Measurements from ENCODE around the gene SYNM. TPM values are rescaled to one million over a fixed set of nuclear protein-coding genes. Genes with fewer than 3 reads are reported as not detected.

SYNM gene
- total RNA-seq, 1 experiment from 2014 or later, result 3.3 TPM

GRCh38 chr15:99172989-99173388, 68.1 kb downstream of the SYNM start (continued):
- TF ChIP-seq REST (IDR thresholded peaks at IDR 0.05; ENCODE audit: low read depth) (no peak), SIN3A (IDR thresholded peaks at IDR 0.05; ENCODE audit: low read depth) (no peak), JUND (IDR thresholded peaks at IDR 0.05) (no peak), POLR2AphosphoS5 (IDR thresholded peaks at IDR 0.05; ENCODE audit: low read depth, low read length) (no peak), YY1 (IDR thresholded peaks at IDR 0.05; ENCODE audit: extremely low read depth, insufficient replicate concordance, low read depth, low read length) (no peak), ZNF274 (IDR thresholded peaks at IDR 0.05; ENCODE audit: low read depth, low read length) (no peak), FOSL1 (IDR thresholded peaks at IDR 0.05; ENCODE audit: low read depth) (no peak)

- H3K9ac ChIP-seq (ENCODE audit: low read length), result no peak overlapping the region
- ATAC-seq, result no peak
- H3K9me2 ChIP-seq (ENCODE audit: insufficient read depth), result no peaks in the 10 kb centered on the region
- no TSS peak for BruUV-seq (replicated peaks)
- RAD21 ChIA-PET (ENCODE audit: low non-redundant PET in 1 of 2, low total read pairs in 2 of 2, uncharacterized antibody in 2 of 2, unreplicated experiment in 2 of 2), result no interaction called here
- H4K20me1 ChIP-seq (ENCODE audit: insufficient read depth), result no peaks in the 10 kb centered on the region
- intact Hi-C loops (cut with micrococcal nuclease), result no loop called here
- no peak for DNase-seq (ENCODE audit: low read depth, low spot score)
- no peak overlapping the region for H3K27ac ChIP-seq (ENCODE audit: low read depth, low read length)
- H3K79me2 ChIP-seq (ENCODE audit: insufficient read depth, low read length), result no peaks in the 10 kb centered on the region
- no peaks in the 10 kb centered on the region for H3K4me1 ChIP-seq (ENCODE audit: control insufficient read depth in 1 of 2, insufficient read depth in 2 of 2, low read length in 2 of 2)
- H3K9me3 ChIP-seq (ENCODE audit: control insufficient read depth in 1 of 2, insufficient read depth in 1 of 2, low read depth in 1 of 2, low read length in 2 of 2), result no peaks in the 10 kb centered on the region
- no peaks in the 10 kb centered on the region for H3K27me3 ChIP-seq (ENCODE audit: insufficient read depth, low read length)
- H2AFZ ChIP-seq (ENCODE audit: low read depth, low read length, poor library complexity, severe bottlenecking), result no peak overlapping the region
- H3K4me2 ChIP-seq (ENCODE audit: low read length), result no peak overlapping the region
- H3K36me3 ChIP-seq (ENCODE audit: control insufficient read depth in 1 of 2, insufficient read depth in 2 of 2, low read length in 2 of 2), result 0 out of 4 replicates have a peak, but pooled peaks cover 0 to 2% of the 10 kb centered on the region in 2 experiments
- CTCF ChIA-PET, result no interaction called here
- POLR2A ChIA-PET, result no interaction called here
- no peak overlapping the region for H3K4me3 ChIP-seq (replicated peaks in 1 of 2; ENCODE audit: low read depth in 1 of 2, low read length in 2 of 2)
- no peak for TF ChIP-seq EZH2 (IDR thresholded peaks at IDR 0.05)
- no peak for TF ChIP-seq RAD21 (IDR thresholded peaks at IDR 0.05; ENCODE audit: low read depth)
- no peak for TF ChIP-seq ATF3 (IDR thresholded peaks at IDR 0.05)
- no peak for TF ChIP-seq SP1 (IDR thresholded peaks at IDR 0.05; ENCODE audit: low read depth)
- no peak for TF ChIP-seq TCF7L2 (IDR thresholded peaks at IDR 0.05; ENCODE audit: borderline replicate concordance, extremely low read depth, insufficient read depth, insufficient read length)
- TF ChIP-seq SIN3A (IDR thresholded peaks at IDR 0.05; ENCODE audit: low read depth), result no peak
- no peak for TF ChIP-seq ELF1 (IDR thresholded peaks at IDR 0.05; ENCODE audit: borderline replicate concordance, low read depth)
- no peak for TF ChIP-seq JUND (IDR thresholded peaks at IDR 0.05)
- no peak for TF ChIP-seq CBX3 (IDR thresholded peaks at IDR 0.05; ENCODE audit: low read depth)
- TF ChIP-seq SRF (IDR thresholded peaks at IDR 0.05; ENCODE audit: low read depth), result no peak
- TF ChIP-seq MAX (IDR thresholded peaks at IDR 0.05), result no peak
- no peak for TF ChIP-seq REST (IDR thresholded peaks at IDR 0.05; ENCODE audit: low read depth)
- TF ChIP-seq EZH2phosphoT487 (IDR thresholded peaks at IDR 0.05; ENCODE audit: borderline replicate concordance), result no peak
- no peak for TF ChIP-seq ZFX (IDR thresholded peaks at IDR 0.05)
- no peak for TF ChIP-seq POLR2AphosphoS5 (IDR thresholded peaks at IDR 0.05; ENCODE audit: low read depth, low read length)
Measured at GRCh38 chr15:99174567-99175395, 69.9 kb downstream of the SYNM start.

Data from HCT116 (cell line).